SK-N-SH (cell line): ENCODE measurements around the gene RGMA.

Experiments
- CTCF ChIP-seq: fragments of 200-600 bp; sonication (generic); IDR thresholded peaks from 2 replicates; pipeline ENCODE4 v1.6.1; 2017; ENCODE audit warnings: antibody characterized with exemption, mild to moderate bottlenecking, moderate library complexity
- MAX ChIP-seq: IDR thresholded peaks from 2 replicates; pipeline ENCODE4 v1.4.0; 2012; ENCODE audit warnings: low read depth
- TAF1 ChIP-seq: IDR thresholded peaks from 2 replicates; pipeline ENCODE4 v1.6.1; 2012; ENCODE audit warnings: low read depth, mild to moderate bottlenecking, low read length, moderate library complexity, borderline replicate concordance

- TF ChIP-seq CTCF (no peak), MAX (no peak), TAF1 (no peak)
These were observed 42.6 kb upstream of the RGMA start for GRCh38 chr15:93131485-93132095.
